Skeletal muscle cell (primary cell): ENCODE results near the gene GNB4.

ENCODE experiments used
- DNase-seq: peaks from one replicate; pipeline ENCODE4 v3.0.0-alpha.2; 2010; ENCODE audit warnings: low read depth
- H3K4me3 ChIP-seq: 2 replicates; pipeline ENCODE4 v1.5.1; 2011; ENCODE audit warnings: low read depth, mild to moderate bottlenecking, control low read depth, low read length, moderate library complexity

GNB4 gene

DNA sequence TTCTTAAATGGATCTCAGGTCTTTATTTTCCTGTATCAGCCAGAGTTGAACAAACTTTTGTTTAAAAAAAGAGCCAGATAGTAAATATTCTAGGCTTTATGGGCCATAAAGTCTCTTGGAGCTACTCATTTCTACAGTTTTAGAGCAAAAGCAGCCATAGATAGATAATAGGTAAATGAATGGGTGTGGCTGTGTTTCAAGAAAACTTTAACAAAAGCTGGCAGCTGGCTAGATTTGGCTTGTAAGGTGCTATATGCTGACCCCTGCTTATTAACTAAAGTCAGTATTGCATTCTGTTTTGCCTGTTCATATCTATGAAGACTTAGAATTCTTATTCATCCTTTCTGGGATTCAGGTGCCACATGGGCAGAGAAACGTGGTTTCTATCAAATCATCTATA, 74.8 kb downstream of the GNB4 start:
- no peak for DNase-seq
- H3K4me3 ChIP-seq = no peak overlapping the region

DNA sequence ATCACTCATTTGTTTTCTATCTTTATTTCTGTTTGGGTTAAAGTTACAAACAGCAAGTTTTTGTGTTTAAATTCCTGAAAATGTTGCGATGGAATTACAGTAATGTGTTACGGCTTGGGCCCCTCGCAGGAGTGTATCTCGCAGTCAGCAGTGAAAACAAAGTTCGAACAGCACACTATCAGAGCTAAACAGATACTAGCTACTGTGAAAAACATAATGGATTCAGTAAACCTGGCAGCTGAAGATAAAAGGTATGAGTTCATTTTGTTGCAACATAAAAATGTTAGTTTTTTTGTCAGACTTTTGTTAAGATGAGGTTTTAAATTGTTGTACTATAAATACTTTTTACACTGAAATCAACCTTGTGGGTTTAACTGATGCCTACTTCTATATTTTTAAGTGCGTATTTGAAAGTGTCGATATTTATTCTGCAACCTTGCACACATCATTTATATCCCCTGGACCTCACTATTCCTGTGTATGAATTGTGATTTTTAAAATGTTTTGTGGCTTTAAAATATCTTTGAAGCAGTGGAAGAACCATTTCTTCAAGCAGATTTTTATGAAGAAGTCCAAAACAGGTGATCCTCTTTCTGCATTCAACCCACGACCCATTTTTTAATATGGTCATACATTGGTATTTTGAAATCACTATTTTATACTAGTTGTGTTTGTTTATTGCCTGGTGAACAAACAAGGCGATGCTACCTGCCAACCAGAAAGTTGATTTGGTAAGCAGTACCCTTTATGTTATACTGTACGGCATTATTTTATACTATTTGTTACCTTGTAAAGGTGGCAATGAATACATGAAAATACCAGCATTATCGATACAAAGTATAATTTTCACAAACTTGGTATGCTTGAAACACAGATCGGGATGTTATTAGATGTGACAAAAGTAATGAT, 75.9 kb downstream of the GNB4 start:
- DNase-seq = no peak
- H3K4me3 ChIP-seq = no peak overlapping the region

DNA sequence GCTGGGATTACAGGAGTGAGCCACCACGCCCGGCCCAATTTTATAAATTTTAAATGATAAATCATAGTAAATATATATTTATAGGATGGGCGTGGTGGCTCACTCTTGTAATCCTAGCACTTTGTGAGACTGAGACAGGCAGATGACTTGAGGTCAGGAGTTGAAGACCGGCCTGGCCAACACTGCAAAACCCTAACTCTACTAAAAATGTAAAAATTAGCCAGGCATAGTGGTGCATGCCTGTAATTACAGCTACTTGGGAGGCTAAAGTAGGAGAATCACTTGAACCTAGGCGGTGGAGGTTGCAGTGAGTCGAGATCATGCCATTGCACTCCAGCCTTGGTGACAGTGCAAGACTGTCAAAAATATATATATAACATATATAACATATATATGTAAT, 77.3 kb downstream of the GNB4 start:
- H3K4me3 ChIP-seq = no peak overlapping the region
- no peak for DNase-seq

DNA sequence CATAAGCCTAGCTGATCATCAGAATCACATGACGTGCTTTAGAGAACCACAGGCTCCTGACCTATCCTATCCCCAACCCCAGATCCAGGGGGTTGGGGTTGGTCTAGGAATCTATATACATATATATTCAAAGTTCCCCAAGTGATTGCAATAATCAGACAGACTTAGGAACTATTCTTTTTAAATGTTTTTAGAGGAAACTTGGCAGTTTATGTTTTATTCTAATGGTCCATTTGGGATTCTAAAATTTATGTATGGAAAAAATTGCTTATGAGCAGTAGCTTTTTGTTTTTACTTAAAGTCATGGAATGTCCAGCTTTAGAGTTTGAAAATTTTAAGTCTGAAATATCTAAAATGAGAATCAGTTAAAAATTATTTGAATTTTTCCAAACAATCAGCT, 81.6 kb downstream of the GNB4 start:
- no peak overlapping the region for H3K4me3 ChIP-seq
- no peak for DNase-seq

DNA sequence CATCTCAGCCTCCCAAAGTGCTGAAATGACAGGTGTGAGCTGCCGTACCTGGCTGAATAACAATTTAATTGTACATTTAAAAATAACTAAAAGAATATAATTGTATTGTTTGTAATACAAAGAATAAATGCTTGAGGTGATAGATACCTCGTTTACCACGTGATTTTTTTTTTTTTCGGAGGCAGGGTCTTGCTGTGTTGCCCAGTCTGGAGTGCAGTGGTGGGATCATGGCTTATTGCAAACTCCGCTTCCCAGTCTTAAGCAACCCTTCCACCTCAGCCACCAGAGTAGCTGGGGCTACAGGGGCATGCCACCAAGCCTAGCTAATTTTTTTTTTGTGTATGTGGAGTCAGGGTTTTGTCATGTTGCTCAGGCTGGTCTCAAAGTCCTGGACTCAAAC, 87.9 kb downstream of the GNB4 start:
- H3K4me3 ChIP-seq = no peak overlapping the region
- DNase-seq = no peak

DNA sequence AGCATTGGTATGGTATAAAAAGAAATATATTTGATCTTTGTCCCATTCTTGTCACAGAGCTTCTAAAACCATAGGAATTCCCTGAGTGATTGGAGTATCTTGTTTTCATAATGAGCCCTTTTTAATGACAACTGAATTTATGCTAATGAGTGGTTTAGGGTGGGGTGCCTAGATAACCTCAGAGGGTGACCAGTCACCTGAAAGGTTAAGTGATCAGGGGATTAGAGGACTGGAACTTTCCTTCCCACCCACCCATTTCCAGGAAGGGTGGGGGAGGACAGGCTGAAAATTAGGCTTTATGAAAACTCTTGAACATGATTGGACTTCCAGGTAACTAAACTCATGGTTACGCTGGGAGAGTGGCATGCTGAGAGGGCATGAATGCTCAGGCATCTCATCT, 95.3 kb downstream of the GNB4 start:
- no peak for DNase-seq
- H3K4me3 ChIP-seq = no peak overlapping the region

DNA sequence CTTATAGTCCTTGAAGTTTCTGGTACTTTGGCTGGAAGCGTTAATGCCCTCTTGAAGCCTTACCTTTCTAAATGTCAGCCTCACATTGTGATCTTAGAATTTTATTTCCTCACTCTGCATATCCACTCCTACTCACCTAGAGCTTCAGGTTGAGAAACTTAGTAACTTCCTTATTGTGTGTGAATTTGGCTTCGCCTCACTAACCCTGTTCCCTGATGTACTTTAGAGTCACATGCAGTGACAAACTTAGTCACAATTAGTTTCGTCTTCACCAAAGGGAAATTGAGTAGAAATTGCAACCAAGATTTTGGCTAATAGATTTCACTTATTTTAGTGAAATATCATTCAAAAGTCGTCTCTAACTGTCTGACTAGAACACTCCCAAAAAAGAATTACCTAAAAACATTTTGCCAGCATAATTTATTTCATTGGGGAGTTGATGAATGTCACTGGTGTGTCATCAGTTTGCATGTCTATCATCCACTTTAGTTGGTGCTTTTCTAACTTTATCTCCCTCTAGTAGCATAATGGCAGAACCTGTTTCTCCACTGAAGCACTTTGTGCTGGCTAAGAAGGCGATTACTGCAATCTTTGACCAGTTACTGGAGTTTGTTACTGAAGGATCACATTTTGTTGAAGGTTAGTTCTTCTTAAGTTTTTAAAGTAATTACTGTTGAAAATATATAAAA, 102.8 kb downstream of the GNB4 start:
- peak overlapping the region; percentile 89 for H3K4me3 ChIP-seq
- DNase-seq = no peak

DNA sequence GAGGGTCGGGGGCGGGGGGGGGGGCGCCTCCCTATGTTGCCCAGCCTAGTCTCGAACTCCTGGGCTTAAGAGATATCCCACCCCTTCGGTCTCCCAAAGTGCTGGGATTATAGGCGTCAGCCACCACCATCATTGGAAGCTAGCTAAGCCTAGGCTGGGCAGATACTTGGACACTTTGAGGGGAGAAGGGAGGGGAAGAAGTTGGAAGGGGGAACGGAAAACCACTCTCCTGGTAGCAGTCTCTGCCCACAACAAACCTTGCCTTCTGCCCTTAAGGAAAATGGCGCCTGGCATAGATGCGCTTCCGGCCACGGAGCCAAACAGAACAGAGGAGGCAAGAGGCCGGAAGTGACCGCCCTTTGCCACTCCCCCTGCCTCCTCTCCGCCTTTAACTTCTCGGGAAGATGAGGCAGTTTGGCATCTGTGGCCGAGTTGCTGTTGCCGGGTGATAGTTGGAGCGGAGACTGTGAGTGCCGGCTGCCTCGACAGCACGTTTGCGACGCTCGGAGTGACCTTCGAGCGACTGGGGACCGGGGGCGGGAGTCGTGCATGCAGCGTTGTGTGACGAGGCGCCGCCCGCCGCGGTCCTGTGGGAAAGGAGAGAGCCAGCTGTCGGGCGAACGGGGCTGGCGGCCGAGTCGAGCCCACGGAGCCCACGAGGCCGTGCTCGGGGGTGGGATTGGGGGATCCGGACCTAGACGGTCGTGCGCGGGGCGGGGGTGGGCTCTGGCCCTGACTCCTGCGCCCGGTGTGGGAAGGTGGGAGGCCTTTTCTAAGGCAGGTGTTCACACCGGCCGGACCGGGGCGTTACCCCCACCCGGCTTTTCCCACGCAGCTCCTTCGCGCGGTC, 103.7 kb downstream of the GNB4 start, which contains the start of gene MFN1:
Gene MFN1, plus strand, starts transcription at position 365 of the 850 bp plus-strand sequence. CDS start 1,143 bp downstream, outside the sequence.
- peak; percentile 85 for DNase-seq
- peak within 1 kb of the TSS; percentile 89 for H3K4me3 ChIP-seq
